ENCODE data around the gene SCN2B.

Gene SCN2B

DNA sequence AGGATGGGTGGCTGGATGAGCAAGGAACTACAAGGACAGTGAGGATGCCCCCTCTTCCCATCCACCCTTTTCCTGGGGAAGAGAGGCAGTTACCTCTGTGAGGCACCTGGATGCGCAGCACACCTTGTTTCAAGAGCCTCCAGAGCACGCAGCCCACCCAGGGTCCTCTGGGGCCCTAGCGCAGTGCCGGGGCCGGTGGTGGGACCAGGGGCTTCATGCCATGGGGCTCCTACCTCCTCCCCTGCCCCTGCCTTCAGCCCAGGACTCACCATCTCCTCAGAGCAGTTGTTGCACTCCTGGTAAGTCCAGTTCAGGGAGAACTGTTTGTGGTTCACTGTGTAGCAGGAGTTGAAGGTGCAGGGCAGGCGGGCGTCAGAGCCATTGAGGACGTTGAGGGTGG is 8.1 kb downstream of the SCN2B start:
- no peaks in the 10 kb centered on the region for H3F3A ChIP-seq (ENCODE audit: insufficient read depth, low read length)
- DNase-seq = no peak
- H3K9me2 ChIP-seq (replicated peaks; ENCODE audit: insufficient read depth, low read length) = no peaks in the 10 kb centered on the region
- peaks cover 92% of the 10 kb centered on the region for H3K27me3 ChIP-seq (replicated peaks; ENCODE audit: insufficient read depth, low read length)
- H3K9me3 ChIP-seq (replicated peaks; ENCODE audit: insufficient read depth, low read length) = no peaks in the 10 kb centered on the region
- H3K79me2 ChIP-seq (ENCODE audit: low read length) = no peaks in the 10 kb centered on the region
- no peak overlapping the region for H3K27ac ChIP-seq (ENCODE audit: low read length)
- H3K36me3 ChIP-seq (replicated peaks; ENCODE audit: insufficient read depth, low read length) = no peaks in the 10 kb centered on the region
- H2AFZ ChIP-seq (ENCODE audit: low read length) = no peak overlapping the region
- H3K4me2 ChIP-seq (ENCODE audit: low read depth, low read length) = no peak overlapping the region
- no peak overlapping the region for H3K9ac ChIP-seq (ENCODE audit: low read length)
- H4K20me1 ChIP-seq (ENCODE audit: insufficient read depth, low read length) = no peaks in the 10 kb centered on the region
- no peak overlapping the region for H3K4me3 ChIP-seq (ENCODE audit: low read length)
- H3K4me1 ChIP-seq (ENCODE audit: low read length) = no peaks in the 10 kb centered on the region
- TF ChIP-seq, protein P1, sequence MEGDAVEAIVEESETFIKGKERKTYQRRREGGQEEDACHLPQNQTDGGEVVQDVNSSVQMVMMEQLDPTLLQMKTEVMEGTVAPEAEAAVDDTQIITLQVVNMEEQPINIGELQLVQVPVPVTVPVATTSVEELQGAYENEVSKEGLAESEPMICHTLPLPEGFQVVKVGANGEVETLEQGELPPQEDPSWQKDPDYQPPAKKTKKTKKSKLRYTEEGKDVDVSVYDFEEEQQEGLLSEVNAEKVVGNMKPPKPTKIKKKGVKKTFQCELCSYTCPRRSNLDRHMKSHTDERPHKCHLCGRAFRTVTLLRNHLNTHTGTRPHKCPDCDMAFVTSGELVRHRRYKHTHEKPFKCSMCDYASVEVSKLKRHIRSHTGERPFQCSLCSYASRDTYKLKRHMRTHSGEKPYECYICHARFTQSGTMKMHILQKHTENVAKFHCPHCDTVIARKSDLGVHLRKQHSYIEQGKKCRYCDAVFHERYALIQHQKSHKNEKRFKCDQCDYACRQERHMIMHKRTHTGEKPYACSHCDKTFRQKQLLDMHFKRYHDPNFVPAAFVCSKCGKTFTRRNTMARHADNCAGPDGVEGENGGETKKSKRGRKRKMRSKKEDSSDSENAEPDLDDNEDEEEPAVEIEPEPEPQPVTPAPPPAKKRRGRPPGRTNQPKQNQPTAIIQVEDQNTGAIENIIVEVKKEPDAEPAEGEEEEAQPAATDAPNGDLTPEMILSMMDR (IDR thresholded peaks at IDR 0.05; ENCODE audit: low read length) = no peak
- TF ChIP-seq EZH2phosphoT487 (IDR thresholded peaks at IDR 0.05; ENCODE audit: low read length) (no peak), EZH2 (optimal IDR thresholded peaks at IDR 0.05; ENCODE audit: low read depth, low read length) (no peak)

DNA sequence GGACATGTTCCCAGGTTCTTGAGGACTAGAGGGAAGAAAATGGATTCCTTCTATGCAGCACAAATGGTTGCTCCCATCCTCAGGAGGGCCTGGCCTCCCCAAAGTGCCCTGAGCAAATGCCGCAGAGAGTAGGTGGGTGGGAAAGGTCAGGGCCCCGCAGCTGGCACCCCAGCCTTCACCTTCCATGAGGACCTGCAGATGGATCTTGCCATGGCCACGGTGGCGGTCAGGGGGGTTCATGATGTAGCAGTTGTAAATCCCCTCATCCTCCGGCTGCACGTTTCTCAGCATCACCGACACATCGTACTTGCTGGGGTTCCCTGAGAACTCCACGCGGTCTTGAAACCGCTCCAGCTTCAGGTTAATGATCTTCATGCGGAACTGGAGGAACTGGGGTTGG is 8.5 kb downstream of the SCN2B start:
- Histone ChIP-seq H3K27me3 (replicated peaks; ENCODE audit: insufficient read depth, low read length) (peaks cover 92% of the 10 kb centered on the region), H3K4me1 (ENCODE audit: low read length) (no peaks in the 10 kb centered on the region)
- no peak for TF ChIP-seq EZH2phosphoT487 (IDR thresholded peaks at IDR 0.05; ENCODE audit: low read length)
- TF ChIP-seq EZH2 (optimal IDR thresholded peaks at IDR 0.05; ENCODE audit: low read depth, low read length) = no peak
- TF ChIP-seq, protein P1 (IDR thresholded peaks at IDR 0.05; ENCODE audit: low read length) = no peak

DNA sequence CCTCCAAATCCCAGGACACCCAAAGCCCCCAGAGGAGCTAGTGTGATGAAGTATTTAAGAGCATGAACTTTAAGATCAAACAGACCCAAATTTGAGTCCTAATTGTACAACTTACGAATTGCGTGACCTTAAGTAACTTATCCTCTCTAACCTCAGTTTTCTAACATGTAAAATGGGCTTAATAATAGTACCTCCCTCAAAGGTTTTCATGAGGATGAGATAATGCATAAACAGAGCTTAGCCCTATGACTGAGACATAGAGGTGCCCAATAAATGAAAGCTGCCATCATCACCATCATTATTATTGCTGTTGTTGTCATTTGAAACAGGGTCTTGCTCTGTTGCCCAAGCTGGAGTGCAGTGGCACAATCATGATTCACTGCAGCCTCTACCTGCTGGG is 9.2 kb downstream of the SCN2B start:
- Histone ChIP-seq H3K79me2 (ENCODE audit: low read length) (no peaks in the 10 kb centered on the region), H3K9ac (ENCODE audit: low read length) (no peak overlapping the region), H3K9me2 (replicated peaks; ENCODE audit: insufficient read depth, low read length) (no peaks in the 10 kb centered on the region), H3K9me3 (replicated peaks; ENCODE audit: insufficient read depth, low read length) (no peaks in the 10 kb centered on the region), H3K27me3 (replicated peaks; ENCODE audit: insufficient read depth, low read length) (peaks cover 94% of the 10 kb centered on the region), H3K4me2 (ENCODE audit: low read depth, low read length) (no peak overlapping the region), H4K20me1 (ENCODE audit: insufficient read depth, low read length) (no peaks in the 10 kb centered on the region), H3K36me3 (replicated peaks; ENCODE audit: insufficient read depth, low read length) (no peaks in the 10 kb centered on the region), H3K4me1 (ENCODE audit: low read length) (no peaks in the 10 kb centered on the region), H3F3A (ENCODE audit: insufficient read depth, low read length) (no peaks in the 10 kb centered on the region), H3K4me3 (ENCODE audit: low read length) (no peak overlapping the region), H2AFZ (ENCODE audit: low read length) (no peak overlapping the region), H3K27ac (ENCODE audit: low read length) (no peak overlapping the region)
- TF ChIP-seq, protein P1 (IDR thresholded peaks at IDR 0.05; ENCODE audit: low read length) = no peak
- TF ChIP-seq EZH2 (optimal IDR thresholded peaks at IDR 0.05; ENCODE audit: low read depth, low read length) = no peak
- TF ChIP-seq EZH2phosphoT487 (IDR thresholded peaks at IDR 0.05; ENCODE audit: low read length) = no peak
- no peak for DNase-seq

More for the DNA sequence above, 8.5 kb downstream of the SCN2B start:
- H2AFZ ChIP-seq (ENCODE audit: low read length) = no peak overlapping the region
- H3K27ac ChIP-seq (ENCODE audit: low read length) = no peak overlapping the region
- no peak for DNase-seq
- no peaks in the 10 kb centered on the region for H4K20me1 ChIP-seq (ENCODE audit: insufficient read depth, low read length)
- no peaks in the 10 kb centered on the region for H3K79me2 ChIP-seq (ENCODE audit: low read length)
- no peak overlapping the region for H3K4me2 ChIP-seq (ENCODE audit: low read depth, low read length)
- no peaks in the 10 kb centered on the region for H3K9me2 ChIP-seq (replicated peaks; ENCODE audit: insufficient read depth, low read length)
- no peak overlapping the region for H3K9ac ChIP-seq (ENCODE audit: low read length)
- no peaks in the 10 kb centered on the region for H3F3A ChIP-seq (ENCODE audit: insufficient read depth, low read length)
- H3K9me3 ChIP-seq (replicated peaks; ENCODE audit: insufficient read depth, low read length) = no peaks in the 10 kb centered on the region
- H3K36me3 ChIP-seq (replicated peaks; ENCODE audit: insufficient read depth, low read length) = no peaks in the 10 kb centered on the region
- H3K4me3 ChIP-seq (ENCODE audit: low read length) = no peak overlapping the region
